NCI-H2029 treated with DMSO at 0.1 percent for 48 hours (cell line): ENCODE data around the gene ADAMTS2.
"Not testable (repeated sequence)": the region's sequence is repeated elsewhere in the genome, so short reads cannot be mapped to it uniquely, and the experiment has no call there.

Source experiments
- DNase-seq: peaks from one replicate; lab custom pipeline; 2025; lab: John Stamatoyannopoulos, UW

ADAMTS2 gene

DNA sequence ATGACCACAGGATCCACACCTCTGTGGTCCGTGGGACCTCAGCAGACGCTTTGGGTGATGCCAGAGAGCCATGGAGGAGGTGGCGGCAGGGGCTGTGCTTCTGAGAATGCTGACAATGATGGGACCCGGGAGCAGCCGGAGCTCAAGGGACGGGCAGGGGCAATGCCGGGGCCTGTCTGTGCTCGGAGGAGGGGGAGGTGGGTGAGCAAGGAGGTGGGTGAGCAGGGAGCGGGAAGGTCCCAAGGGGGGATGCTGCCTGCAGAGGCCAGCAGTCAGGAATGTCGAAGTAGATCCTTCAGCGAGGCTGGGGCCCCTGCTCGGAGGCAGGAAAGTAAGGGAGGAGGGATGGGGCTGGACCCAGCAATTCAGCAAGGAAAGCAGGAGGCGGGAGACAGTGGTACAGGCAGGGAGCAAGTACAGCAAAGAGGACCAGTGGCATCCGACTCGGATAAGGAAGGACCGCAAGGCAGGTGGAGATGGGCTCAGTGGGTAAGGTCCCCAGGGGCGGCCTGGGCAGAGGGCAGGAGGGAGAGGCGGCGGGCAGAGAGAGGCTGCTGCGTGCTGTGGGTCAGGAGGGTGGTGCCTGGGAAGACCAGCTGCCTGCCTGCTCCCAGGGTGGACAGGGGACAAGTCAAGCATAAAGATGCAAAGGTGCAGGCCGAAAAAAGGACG, 49.0 kb downstream of the ADAMTS2 start:
- no peak for DNase-seq

- DNase-seq = no peak
Measured at GRCh38 chr5:179295778-179296149, 49.5 kb downstream of the ADAMTS2 start.

DNA sequence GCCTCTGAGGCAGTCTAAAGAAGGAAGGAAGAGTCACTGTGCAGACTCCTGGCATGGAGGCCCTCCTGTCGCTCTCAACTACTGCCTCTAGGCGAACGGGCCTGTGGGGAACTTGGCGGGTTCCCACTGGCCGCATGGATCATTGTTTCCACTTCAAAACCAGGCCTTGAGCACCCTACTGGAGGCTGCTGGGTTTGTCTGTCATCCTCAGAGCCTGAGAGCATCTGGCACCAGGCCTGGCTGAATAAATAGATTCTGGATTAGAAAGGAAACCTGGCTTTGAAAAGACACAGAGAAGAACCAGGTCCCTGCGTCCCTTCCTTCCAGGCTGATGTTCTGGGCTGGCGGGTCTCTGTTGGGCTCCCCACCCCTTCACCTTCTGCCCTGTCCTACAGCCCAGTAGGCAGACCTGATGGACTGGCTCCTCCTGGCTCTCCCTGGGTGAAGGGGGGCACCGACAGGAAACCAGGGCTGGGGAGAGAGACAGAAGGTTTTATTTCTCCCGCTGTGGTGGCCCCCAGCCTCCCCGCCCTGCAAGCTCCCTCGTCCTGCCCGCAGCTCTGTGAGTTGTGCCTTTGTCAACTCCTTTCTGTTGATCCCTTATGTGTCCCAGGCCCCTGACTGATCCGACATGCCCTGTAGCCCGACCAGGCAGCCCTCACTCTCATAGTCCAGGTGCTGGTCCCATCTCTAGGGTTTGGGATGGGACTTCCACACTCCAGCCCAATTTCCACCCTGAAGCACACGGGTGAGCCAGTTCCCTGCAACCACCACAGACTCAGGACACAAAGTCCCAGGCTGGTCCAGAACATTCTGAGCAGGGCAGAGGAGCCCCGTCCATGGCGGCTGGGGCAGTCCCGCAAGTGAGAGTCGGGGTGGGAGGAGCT, 50.1 kb downstream of the ADAMTS2 start:
- no peak for DNase-seq

DNA sequence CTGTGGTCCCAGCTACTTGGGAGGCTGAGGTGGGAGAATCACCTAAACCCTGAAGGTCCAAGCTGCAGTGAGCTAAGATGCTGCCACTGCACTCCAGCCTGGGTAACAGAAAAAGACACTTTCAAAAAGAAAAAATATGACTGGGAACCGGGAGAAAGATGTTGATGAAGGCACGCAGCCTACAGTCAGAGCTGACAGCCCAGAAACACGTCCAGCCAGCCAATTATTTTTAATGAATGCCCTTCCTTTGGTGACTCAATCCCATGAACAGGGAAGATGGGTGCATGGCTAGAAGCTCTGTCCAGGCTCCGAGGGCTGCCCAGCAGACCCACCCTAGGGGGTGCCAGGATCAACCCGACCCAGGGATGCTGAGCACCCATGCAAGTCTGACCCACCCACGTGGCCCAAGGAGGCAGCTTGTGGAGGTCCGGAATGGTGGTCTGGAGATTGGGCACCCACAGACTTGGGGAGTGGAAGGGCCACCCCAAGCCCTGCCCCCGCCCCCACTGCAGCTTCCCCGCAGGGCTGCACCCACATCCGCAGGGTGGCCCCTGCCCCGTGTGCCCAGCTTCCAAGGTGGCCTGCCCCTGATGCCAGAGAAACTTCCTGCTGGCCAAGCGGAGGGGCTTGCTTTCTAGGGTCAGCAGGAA, 51.0 kb downstream of the ADAMTS2 start:
- DNase-seq = no peak

DNA sequence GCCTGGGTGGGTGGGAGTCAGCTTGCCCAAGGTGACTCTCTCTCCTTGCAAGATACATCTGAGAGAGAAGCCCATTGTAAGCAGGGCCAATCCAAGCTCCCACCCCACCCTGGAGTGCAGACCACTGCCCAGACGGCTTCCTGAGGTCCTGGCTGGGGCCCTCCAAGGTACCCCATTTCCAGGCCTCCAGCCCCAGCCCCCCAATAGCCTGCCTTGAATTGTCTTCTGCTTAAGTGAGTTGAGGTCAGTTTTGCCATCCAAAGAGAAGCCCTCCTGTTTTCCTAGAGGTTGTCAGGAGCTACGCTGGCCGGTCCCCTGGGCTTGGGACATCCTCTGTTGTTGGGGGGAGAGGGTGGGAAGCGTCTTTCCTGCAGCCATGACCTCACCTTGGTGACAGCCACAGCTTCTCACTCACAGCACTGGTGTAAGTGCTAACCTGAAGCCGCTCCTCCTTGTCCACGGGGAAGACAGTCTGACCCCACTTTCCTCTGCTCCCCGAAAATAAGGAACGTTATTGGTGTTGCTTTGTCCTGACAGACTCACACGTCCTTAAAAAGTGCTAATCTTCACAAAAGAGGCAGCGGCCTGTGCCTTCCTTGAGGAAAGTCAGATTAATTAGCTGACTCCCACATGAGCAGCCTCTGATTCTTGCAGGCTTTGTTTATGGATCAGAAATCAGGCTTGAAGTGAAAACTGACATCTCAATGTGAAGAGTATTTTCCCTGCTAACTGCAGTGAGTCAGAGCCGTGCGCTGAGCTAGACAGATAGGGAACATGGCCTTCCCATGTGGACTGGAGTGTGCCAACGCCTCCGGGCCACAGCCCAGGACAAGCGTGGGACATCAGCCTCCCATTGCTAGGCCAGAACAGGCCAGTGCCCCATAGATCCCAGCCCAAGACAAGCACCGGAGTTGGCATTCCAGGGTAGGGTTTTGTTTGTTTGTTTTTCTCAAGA, 52.3 kb downstream of the ADAMTS2 start:
- no peak for DNase-seq

GRCh38 chr5:179292202-179292601, 53.1 kb downstream of the ADAMTS2 start:
- DNase-seq = no peak

DNA sequence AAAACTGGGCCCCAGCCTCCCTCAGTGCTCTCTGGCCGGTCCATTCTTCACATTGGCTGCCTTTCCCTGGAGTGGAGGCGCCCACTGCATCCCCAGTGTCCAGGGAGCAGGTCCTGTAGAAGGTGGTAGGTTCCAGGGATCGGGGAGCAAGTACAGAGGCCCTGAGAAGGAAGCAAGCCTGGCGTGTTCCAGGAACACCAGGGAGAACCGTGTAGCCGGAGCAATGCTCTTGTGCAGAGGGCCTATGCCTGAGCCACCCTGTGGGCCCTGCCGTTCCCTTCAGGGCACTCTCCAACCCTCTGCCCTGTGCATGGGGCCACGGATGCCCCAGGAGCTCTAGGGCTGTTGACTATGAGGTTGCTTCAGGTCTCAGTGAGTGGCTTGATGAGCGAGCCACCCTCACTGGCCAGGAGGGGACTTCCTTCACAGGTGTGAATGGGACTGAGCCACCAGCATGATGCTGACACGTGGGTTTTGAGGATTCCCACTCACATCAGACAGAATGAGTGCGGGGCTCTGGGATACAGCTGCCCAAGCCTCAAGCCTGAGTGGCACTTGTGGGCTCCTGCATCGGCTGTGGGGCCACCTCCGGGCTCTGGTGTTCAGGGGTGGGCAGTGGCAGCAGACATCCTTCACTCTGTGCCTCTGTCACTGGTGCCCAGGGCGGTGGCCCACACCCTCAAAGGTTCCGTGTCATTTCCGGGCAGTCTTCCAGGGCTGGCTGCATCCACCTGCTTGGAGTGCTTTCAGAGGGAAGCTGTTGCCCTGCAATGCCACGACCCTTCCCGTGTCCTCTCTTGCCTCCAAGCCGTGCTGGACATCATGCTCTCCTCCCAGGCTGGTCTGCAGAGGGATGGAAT, 54.4 kb downstream of the ADAMTS2 start:
- no peak for DNase-seq

- DNase-seq = no peak
Measured at GRCh38 chr5:179289756-179290385, 55.4 kb downstream of the ADAMTS2 start.

DNA sequence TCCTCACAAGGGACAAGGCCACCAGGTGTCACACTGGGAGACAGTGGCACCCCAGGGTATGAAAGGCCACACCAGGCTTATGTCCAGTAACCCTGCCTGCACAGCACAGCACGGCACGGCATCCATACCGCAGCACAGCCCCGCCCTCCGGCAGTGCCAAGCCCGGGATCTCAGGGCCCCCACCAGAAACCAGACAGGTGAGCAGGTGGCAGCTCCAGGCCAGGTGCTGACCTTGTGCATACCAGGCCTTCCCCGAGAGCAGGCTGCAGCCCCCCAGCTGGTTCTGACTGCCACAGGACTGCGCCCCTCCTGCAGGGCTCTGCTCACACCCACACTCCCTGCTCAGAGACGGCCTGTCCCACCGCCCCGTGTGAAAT, 56.5 kb downstream of the ADAMTS2 start:
- DNase-seq = no peak

DNA sequence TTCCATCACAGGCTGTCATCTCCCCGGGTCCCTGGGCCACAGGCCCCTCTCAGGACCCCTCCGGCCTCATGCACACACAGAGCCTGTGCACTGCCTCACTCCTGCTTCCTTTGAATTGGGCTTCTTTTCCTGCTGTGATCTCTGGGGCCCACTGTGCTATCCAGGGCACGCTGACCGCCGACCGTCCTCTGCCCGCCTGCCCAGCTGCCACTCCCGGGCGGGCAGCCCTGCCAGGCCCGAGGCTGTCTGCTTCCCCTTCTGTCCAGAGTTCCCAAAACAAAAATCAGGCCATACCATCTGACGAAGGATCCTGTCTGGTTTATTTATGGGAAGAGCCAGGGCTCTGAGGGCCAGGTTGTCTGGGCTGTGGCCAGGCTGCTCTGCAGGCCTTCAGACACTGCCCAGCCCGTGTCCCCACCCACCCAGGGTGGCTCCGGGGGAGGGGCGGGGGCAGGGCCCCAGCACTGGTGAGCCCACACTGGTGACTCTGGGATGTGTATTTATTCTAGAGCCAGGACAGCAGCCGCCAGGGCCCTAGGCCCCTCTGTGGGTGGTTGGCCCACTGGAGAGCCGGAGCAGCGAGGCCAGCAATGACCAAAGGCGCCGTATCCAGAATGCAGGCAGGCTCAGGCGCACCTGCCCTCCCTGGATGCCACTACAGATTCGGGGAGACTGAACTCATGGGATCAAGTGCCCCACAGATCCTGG, 57.0 kb downstream of the ADAMTS2 start:
- no peak for DNase-seq

DNA sequence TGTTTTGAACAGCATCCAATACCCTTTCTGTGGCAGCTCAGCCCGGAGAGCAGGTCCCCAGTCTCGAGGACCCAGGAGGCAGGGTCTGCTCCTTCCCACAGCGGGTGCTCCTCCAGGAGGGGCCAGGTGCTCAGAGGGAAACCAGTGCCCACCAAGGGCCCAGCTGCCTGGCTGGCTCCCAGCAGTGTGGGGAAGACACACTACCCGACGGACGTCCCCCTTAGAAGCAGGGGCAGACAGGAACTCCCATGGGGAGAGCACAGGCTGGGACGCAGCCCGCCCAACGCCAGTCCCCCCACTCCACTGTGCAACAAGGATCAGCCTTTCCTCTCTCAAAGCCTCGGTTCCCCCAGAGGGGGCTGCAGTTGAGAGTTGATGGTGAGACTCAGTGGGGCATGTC, 57.6 kb downstream of the ADAMTS2 start:
- DNase-seq = no peak

DNA sequence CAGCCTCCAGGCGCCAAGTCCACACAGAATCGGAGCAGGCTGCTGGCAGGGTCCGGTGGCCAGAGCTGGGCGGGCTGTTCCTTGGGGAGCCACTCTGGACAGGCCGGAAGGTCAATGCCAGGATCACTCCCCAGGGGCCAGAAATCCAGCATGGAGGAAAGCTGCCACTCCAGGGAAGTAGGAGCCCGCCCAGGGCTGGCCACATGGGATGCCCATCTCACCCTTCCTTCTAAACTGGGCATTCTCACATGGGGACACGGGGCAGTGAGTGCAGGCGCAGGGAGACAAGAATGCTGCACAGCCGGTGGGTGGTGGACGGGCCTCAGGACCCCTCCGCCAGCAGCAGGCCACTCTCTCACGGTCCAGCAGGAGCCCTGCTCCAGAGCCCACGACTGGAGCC, 58.2 kb downstream of the ADAMTS2 start:
- no peak for DNase-seq

DNA sequence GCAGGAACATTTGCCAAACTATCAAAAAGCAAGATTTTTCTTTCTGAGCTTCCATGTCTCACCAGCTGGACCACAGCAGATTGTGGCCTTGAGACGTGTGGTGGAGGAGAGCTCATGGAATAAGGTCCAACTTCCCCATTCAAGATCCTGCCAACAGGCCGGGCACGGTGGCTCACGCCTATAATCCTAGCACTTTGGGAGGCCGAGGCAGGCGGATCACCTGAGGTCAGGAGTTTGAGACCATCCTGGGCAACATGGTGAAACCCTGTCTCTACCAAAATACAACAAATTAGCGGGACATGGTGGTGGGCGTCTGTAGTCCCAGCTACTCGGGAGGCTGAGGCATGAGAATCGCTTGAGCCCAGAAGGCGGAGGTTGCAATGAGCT, 59.5 kb downstream of the ADAMTS2 start:
- DNase-seq = not testable (repeated sequence)

GRCh38 chr5:179284751-179285631, 60.3 kb downstream of the ADAMTS2 start:
- no peak for DNase-seq

DNA sequence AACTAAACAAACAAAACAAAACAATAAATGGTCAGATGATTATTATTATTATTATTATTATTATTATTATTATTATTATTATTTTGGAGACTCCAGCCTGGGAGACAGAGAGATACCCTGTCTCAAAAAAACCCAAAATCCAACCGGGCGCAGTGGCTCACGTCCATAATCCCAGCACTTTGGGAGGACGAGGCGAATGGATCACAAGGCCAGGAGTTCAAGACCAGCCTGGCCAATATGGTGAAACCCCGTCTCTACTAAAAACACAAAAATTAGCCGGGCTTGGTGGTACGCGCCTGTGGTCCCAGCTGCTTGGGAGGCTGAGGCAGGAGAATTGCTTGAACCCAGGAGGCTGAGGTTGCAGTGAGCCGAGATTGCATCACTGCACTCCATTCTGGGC, 61.4 kb downstream of the ADAMTS2 start:
- not testable (repeated sequence) for DNase-seq

DNA sequence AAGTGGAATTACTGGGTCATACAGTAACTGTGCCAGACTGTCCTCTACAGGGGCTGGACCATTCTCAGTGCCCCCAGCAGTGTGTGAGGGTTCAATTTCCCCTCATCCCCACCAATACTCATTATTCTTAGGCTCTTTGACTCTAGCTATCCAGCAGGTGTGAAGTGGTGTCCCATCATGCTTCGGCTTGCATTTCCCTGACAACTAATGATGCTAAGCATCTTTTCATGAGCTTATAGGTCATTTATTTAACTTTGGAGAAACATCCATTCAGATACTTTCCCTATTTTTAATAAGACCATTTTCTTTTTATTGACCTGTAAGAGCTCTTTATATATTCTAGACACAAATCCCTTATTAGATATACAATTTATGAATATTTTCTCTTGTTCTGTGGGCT, 63.6 kb downstream of the ADAMTS2 start:
- no peak for DNase-seq

DNA sequence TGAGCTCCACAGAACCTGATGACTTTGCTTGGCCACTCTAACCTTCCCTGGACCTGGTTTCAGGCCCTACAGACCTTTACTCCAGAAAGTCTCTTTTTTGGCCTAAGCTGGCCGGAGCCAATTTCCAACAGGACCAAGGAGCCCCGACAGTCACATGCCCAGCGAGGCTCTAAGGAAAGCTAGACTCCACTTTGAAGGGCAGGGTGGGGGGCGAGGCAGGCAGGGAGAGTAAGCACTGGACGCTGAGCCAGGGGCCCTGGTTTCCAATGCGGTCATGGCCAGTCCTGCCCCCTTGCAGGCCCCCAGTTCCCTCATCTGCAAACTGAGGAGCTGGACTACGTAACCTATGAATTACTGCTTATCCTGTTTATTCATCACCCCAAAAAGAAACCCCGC, 65.2 kb downstream of the ADAMTS2 start:
- DNase-seq = no peak

DNA sequence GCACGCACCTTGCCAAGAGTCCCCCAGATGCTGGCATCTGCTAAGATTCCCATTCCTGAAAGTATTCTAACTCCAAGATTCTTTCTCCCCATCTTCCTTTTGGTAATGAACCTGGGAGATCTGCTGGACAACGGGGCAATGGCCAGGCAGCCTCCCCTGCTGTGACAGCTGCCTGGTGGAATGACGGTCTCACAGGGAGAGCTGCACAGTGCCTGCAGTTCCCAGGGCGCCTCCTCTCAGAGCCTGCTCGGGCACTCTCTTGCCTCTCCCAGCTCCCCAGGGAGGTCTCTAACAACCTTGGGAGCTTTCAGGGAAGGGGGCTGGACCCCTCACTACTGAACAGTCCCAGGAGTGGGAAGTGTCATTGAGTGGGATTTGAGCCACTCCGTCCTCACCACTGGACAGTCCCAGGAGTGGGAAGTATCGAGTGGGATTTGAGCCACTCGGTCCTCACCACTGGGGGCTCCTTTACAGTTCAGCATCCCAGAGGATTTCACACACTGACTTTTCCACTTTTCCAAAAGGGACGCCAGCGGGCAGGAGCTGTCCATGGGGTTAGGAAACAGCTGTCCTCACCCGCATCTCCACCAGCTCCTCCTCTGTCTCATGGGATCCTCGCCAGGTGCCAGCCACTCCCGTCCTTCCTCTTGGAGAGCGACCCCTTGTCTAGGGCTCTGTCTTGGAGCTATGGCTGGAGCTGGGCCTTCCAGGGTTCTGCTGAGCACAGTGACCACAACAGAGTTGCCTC, 65.7 kb downstream of the ADAMTS2 start:
- no peak for DNase-seq
